HFFc6 (cell line): ENCODE data around the gene LRRC8D. TPM values are rescaled to one million over a fixed set of nuclear protein-coding genes. Genes with fewer than 3 reads are reported as not detected.

Experiments
- DNase-seq: peaks from one replicate; pipeline ENCODE4 v3.0.0-alpha.2; 2018
- H3K27ac Mint-ChIP-seq: 2 replicates; pipeline ENCODE4 v1.8.0; 2020; ENCODE audit warnings: mild to moderate bottlenecking, mixed read lengths
- H3K27me3 Mint-ChIP-seq: 2 replicates; pipeline ENCODE4 v1.8.0; 2021; ENCODE audit warnings: mild to moderate bottlenecking, moderate library complexity, mixed read lengths; ENCODE audit not compliant: insufficient read depth
- H3K36me3 Mint-ChIP-seq: 2 replicates; pipeline ENCODE4 v1.8.0; 2021; ENCODE audit warnings: low read depth, mixed read lengths
- H3K4me1 Mint-ChIP-seq: 2 replicates; pipeline ENCODE4 v1.8.0; 2020; ENCODE audit warnings: low read depth, mixed read lengths
- H3K4me3 Mint-ChIP-seq: 2 replicates; pipeline ENCODE4 v1.8.0; 2020; ENCODE audit warnings: mild to moderate bottlenecking, moderate library complexity, mixed read lengths
- H3K9me3 Mint-ChIP-seq: 2 replicates; pipeline ENCODE4 v1.8.0; 2020; ENCODE audit warnings: mild to moderate bottlenecking, mixed read lengths
- CTCF ChIP-seq: fragments of 200-600 bp; sonication (generic); IDR thresholded peaks from 2 replicates; pipeline ENCODE4 v1.5.0; 2021; ENCODE audit warnings: antibody characterized with exemption, mild to moderate bottlenecking
- total RNA-seq, 6 experiments: library from RNA; stranded (reverse); fragmentation: NEBNext Ultra II Directional; extraction: Animal tissue kit (Norgen Biotek cat#: 25700); gene quantifications; 2 replicates in 1 of 6; 3 replicates in 5 of 6; pipeline ENCODE4 v1.2.3, GENCODE V29; 2021

LRRC8D gene
- total RNA-seq, 6 experiments from 2014 or later, result 33.5 to 46.7 (median 41.8) TPM

GRCh38 chr1:89883030-89883379, 62.2 kb downstream of the LRRC8D start:
- no peak overlapping the region for H3K4me3 Mint-ChIP-seq
- H3K27ac Mint-ChIP-seq, result no peak overlapping the region; the same call in 1 of the 2 replicates
- DNase-seq, result no peak
- H3K4me1 Mint-ChIP-seq, result peaks cover 56% of the 10 kb centered on the region
- no peaks in the 10 kb centered on the region for H3K27me3 Mint-ChIP-seq
- no peak for TF ChIP-seq CTCF
- no peaks in the 10 kb centered on the region; the same call in none of the 2 replicates for H3K9me3 Mint-ChIP-seq
- H3K36me3 Mint-ChIP-seq, result peaks cover 29% of the 10 kb centered on the region

GRCh38 chr1:89884718-89885596, 64.1 kb downstream of the LRRC8D start:
- Mint-ChIP-seq H3K9me3 (no peaks in the 10 kb centered on the region; the same call in none of the 2 replicates), H3K27me3 (no peaks in the 10 kb centered on the region; the same call in 1 of the 2 replicates), H3K27ac (peak overlapping the region; percentile 72), H3K4me1 (peaks cover 71% of the 10 kb centered on the region), H3K4me3 (peak overlapping the region; percentile 49; the same call in 1 of the 2 replicates), H3K36me3 (peaks cover 25% of the 10 kb centered on the region)
- peak; percentile 25 for DNase-seq
- TF ChIP-seq CTCF, result no peak

GRCh38 chr1:89887270-89887669, 66.4 kb downstream of the LRRC8D start:
- Mint-ChIP-seq H3K4me1 (peaks cover 94% of the 10 kb centered on the region), H3K36me3 (peaks cover 15% of the 10 kb centered on the region), H3K27me3 (no peaks in the 10 kb centered on the region; the same call in 1 of the 2 replicates), H3K4me3 (no peak overlapping the region), H3K27ac (peak overlapping the region; percentile 13; the same call in 1 of the 2 replicates), H3K9me3 (no peaks in the 10 kb centered on the region)
- peak; percentile 58 for DNase-seq
- no peak for TF ChIP-seq CTCF

- H3K9me3 Mint-ChIP-seq, result no peaks in the 10 kb centered on the region
- no peak for TF ChIP-seq CTCF
- peak overlapping the region; percentile 13; the same call in 1 of the 2 replicates for H3K27ac Mint-ChIP-seq
- peaks cover 92% of the 10 kb centered on the region for H3K4me1 Mint-ChIP-seq
- peaks cover 10% of the 10 kb centered on the region for H3K36me3 Mint-ChIP-seq
- no peak for DNase-seq
- no peaks in the 10 kb centered on the region; the same call in 1 of the 2 replicates for H3K27me3 Mint-ChIP-seq
- H3K4me3 Mint-ChIP-seq, result no peak overlapping the region
Observed at GRCh38 chr1:89887713-89888112, 66.9 kb downstream of the LRRC8D start.

GRCh38 chr1:89888480-89889322, 67.9 kb downstream of the LRRC8D start:
- H3K4me1 Mint-ChIP-seq, result peaks cover 92% of the 10 kb centered on the region
- no peak for DNase-seq
- no peaks in the 10 kb centered on the region; the same call in 1 of the 2 replicates for H3K27me3 Mint-ChIP-seq
- H3K27ac Mint-ChIP-seq, result peak overlapping the region; percentile 57
- no peak overlapping the region for H3K4me3 Mint-ChIP-seq
- peaks cover 5% of the 10 kb centered on the region; the same call in 1 of the 2 replicates for H3K36me3 Mint-ChIP-seq
- TF ChIP-seq CTCF, result no peak
- no peaks in the 10 kb centered on the region for H3K9me3 Mint-ChIP-seq
